ENCODE measurements around the gene C5AR2. TPM values are rescaled to one million over a fixed set of nuclear protein-coding genes. Genes with fewer than 3 reads are reported as not detected.

Gene C5AR2
- 0.53 and 1.1 TPM in 2 replicates for total RNA-seq

DNA sequence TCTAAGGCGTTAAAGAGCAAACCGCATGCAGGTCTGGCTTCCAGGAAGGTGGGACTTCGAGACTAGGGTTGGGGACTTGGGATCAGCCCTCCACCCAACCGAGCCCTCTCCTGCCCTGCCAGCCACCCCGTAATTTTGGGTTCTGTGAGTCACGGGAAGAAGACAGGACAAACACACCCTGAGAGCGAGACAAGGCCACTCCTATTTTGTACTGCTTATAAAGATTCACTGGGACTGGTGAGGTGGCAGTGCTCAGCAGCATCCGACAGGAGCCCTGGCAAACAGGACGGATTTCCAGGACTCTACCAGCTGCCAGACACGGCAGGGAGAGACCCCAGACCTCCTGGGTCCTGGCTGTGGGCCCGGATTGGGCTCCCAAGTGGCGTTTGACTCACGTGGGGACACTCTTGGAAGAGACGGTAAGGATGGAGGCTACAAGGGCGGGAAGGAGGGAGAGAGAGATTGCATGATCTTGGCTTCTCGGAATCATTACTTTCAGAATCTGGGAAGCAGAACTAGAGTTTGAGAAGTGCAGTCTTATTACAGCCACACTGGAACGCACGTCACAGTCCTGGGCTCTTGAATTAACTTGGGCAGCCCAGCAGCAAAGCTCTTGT, at the start of gene C5AR2:
Gene C5AR2, plus strand, starts transcription at position 245 of the 617 bp plus-strand sequence. CDS start 8,625 bp downstream, outside the sequence.

GRCh38 chr19:47309608-47310007, 22.4 kb upstream of the C5AR2 start, which contains the start of gene C5AR1:
C5AR1 (plus strand) TSS chr19:47309861; CDS start chr19:47309896, 35 bp downstream.

GRCh38 chr19:47348819-47349795, 17.1 kb downstream of the C5AR2 start, which contains the start of gene DHX34:
DHX34 (plus strand) TSS chr19:47349315; CDS start chr19:47353031, 3,716 bp downstream.

Other genes starting within 250 kb of the C5AR2 start
- 13.1 and 13.8 TPM in 2 replicates for gene ZC3H4, start 218.4 kb upstream of the C5AR2 start, total RNA-seq
- 155 and 177 TPM in 2 replicates for gene SAE1, start 201.3 kb upstream of the C5AR2 start, total RNA-seq
- 6.3 and 8.5 TPM in 2 replicates for gene BBC3, start 101.0 kb upstream of the C5AR2 start, total RNA-seq
- gene CCDC9, start 75.7 kb upstream of the C5AR2 start, total RNA-seq = 11.0 and 11.2 TPM in 2 replicates
- gene INAFM1, start 57.3 kb upstream of the C5AR2 start, total RNA-seq = 1.5 and 1.7 TPM in 2 replicates
- gene C5AR1, start 22.3 kb upstream of the C5AR2 start, total RNA-seq = under 0.01 and 0.62 TPM in 2 replicates
- gene DHX34, start 17.1 kb downstream of the C5AR2 start, total RNA-seq = 5.4 and 7.0 TPM in 2 replicates
- gene MEIS3, start 87.4 kb downstream of the C5AR2 start, total RNA-seq = 3.8 and 11.0 TPM in 2 replicates
- 0.12 TPM in 1 of 2 replicates, not detected in the other for gene SLC8A2, start 139.7 kb downstream of the C5AR2 start, total RNA-seq
- gene KPTN, start 152.0 kb downstream of the C5AR2 start, total RNA-seq = 4.2 and 4.8 TPM in 2 replicates
- 96.4 and 113 TPM in 2 replicates for gene NAPA, start 182.9 kb downstream of the C5AR2 start, total RNA-seq
- 0.12 and 0.13 TPM in 2 replicates for gene ZNF541, start 241.0 kb downstream of the C5AR2 start, total RNA-seq

Data from aortic smooth muscle cell (primary cell).